ENCODE data around the gene PPP1CB. TPM values are rescaled to one million over a fixed set of nuclear protein-coding genes. Genes with fewer than 3 reads are reported as not detected.

PPP1CB gene
- total and polyA plus RNA-seq, 8 donors, result 72.5 to 458 (median 204) TPM

GRCh38 chr2:28767337-28767736, 15.7 kb downstream of the PPP1CB start:
- H3K4me1 ChIP-seq, result peaks cover 36 to 97% (median 67%) of the 10 kb centered on the region in 4 donors
- H3K36me3 ChIP-seq, result peaks cover 0 to 3% (median 0%) of the 10 kb centered on the region in 4 donors
- no peak for TF ChIP-seq POLR2AphosphoS5 (IDR thresholded peaks at IDR 0.05)
- no peak for TF ChIP-seq POLR2A (IDR thresholded peaks at IDR 0.05)
- TF ChIP-seq, protein P1, sequence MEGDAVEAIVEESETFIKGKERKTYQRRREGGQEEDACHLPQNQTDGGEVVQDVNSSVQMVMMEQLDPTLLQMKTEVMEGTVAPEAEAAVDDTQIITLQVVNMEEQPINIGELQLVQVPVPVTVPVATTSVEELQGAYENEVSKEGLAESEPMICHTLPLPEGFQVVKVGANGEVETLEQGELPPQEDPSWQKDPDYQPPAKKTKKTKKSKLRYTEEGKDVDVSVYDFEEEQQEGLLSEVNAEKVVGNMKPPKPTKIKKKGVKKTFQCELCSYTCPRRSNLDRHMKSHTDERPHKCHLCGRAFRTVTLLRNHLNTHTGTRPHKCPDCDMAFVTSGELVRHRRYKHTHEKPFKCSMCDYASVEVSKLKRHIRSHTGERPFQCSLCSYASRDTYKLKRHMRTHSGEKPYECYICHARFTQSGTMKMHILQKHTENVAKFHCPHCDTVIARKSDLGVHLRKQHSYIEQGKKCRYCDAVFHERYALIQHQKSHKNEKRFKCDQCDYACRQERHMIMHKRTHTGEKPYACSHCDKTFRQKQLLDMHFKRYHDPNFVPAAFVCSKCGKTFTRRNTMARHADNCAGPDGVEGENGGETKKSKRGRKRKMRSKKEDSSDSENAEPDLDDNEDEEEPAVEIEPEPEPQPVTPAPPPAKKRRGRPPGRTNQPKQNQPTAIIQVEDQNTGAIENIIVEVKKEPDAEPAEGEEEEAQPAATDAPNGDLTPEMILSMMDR (IDR thresholded peaks at IDR 0.05), result no peak
- no peak for TF ChIP-seq EP300 (IDR thresholded peaks at IDR 0.05)
- WGBS, 5 donors, result 66 to 86% (median 76%) methylated on average over 3 of the region's 3 CpGs
- no peaks in the 10 kb centered on the region for H3K9me3 ChIP-seq
- no peaks in the 10 kb centered on the region for H3K27me3 ChIP-seq
- intact Hi-C loops (cut with DNase I; ENCODE audit: low total_unique reads), result no loop called here
- no peak overlapping the region for H3K27ac ChIP-seq
- H3K4me3 ChIP-seq, result no peak overlapping the region
- DNase-seq, result no peak

DNA sequence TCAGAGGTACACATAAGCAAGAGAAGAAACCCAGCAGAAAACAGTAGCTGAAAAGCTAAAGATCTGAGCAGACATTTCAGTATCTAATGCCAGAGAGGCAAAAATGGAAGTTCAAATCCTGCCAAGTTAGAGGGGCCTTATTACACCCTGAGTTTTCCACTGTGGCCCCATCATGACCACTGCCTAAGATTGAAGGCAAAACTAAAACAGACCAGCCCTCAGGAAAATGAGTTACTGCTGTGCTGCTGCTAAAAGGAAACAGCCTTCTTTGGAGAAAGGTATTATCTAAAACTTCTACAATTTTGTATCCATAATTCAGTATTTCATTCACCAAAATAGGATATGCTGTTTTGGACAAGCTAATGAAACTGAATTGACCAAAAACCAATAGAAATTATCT, 16.8 kb downstream of the PPP1CB start:
- Histone ChIP-seq H3K36me3 (peaks cover 0 to 3% (median 0%) of the 10 kb centered on the region in 4 donors), H3K4me1 (peaks cover 30 to 95% (median 66%) of the 10 kb centered on the region in 4 donors), H3K9me3 (no peaks in the 10 kb centered on the region), H3K4me3 (no peak overlapping the region), H3K27ac (no peak overlapping the region), H3K27me3 (no peaks in the 10 kb centered on the region)
- TF ChIP-seq POLR2A (IDR thresholded peaks at IDR 0.05) (no peak), EP300 (IDR thresholded peaks at IDR 0.05) (no peak)
- no peak for DNase-seq
- intact Hi-C loops (cut with DNase I; ENCODE audit: low total_unique reads), result no loop called here

DNA sequence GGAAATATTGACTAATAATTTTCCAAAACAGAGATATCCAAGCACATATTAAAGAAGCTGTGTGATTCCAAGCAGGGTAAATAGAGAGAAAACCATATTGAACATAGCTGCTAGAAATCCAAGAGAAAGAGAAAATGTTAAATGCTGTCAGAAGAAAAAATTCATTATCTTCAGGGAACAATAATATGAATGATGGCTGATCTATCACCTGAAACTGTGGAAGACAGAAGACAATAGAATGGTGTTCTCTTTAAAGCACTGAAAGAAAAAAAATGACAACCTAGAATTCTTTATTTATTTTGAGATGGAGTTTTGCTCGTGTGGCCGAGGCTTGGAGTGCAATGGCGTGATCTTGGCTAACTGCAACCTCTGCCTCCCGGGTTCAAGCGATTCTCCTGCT, 17.3 kb downstream of the PPP1CB start:
- Histone ChIP-seq H3K4me1 (peaks cover 30 to 95% (median 65%) of the 10 kb centered on the region in 4 donors), H3K36me3 (no peaks in the 10 kb centered on the region), H3K4me3 (no peak overlapping the region), H3K9me3 (no peaks in the 10 kb centered on the region), H3K27me3 (no peaks in the 10 kb centered on the region), H3K27ac (no peak overlapping the region)
- TF ChIP-seq, protein P1 (IDR thresholded peaks at IDR 0.05), result no peak
- TF ChIP-seq POLR2AphosphoS5 (IDR thresholded peaks at IDR 0.05) (no peak), POLR2A (IDR thresholded peaks at IDR 0.05) (no peak), EP300 (IDR thresholded peaks at IDR 0.05) (no peak)
- intact Hi-C loops (cut with DNase I; ENCODE audit: low total_unique reads), result no loop called here
- no peak for DNase-seq
- 86 to 97% (median 95%) methylated on average over 5 of the region's 5 CpGs for WGBS, 5 donors

GRCh38 chr2:28772351-28772750, 20.7 kb downstream of the PPP1CB start:
- Histone ChIP-seq H3K27ac (no peak overlapping the region), H3K9me3 (no peaks in the 10 kb centered on the region), H3K27me3 (no peaks in the 10 kb centered on the region), H3K4me1 (peaks cover 17 to 95% (median 67%) of the 10 kb centered on the region in 4 donors), H3K4me3 (no peak overlapping the region), H3K36me3 (peaks cover under 1 to 9% (median 6%) of the 10 kb centered on the region in 4 donors)
- DNase-seq, result no peak
- 63 to 84% (median 74%) methylated on average over 2 of the region's 2 CpGs for WGBS, 5 donors
- TF ChIP-seq EP300 (IDR thresholded peaks at IDR 0.05) (no peak), POLR2A (IDR thresholded peaks at IDR 0.05) (no peak), POLR2AphosphoS5 (IDR thresholded peaks at IDR 0.05) (no peak)
- TF ChIP-seq, protein P1 (IDR thresholded peaks at IDR 0.05), result no peak
- intact Hi-C loops (cut with DNase I; ENCODE audit: low total_unique reads), result no loop called here

DNA sequence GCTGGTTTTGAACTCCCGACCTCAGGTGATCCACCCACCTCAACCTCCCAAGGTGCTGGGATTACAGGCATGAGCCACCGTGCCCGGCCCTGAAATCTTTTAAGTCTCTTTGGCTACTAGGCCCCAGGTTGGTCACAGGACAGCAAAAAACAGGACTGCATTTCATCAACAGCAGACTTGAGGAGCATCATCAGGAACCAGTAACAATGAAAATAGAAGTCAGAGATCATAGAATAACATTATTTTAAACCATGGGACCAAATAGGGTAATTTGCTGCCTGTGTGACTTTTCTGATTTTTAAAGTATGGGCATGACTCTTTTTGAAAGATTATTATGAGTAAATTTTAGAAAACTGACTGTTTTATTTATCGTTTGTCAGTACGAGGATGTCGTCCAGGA, 24.8 kb downstream of the PPP1CB start:
- peaks cover 14 to 50% (median 47%) of the 10 kb centered on the region in 4 donors for H3K36me3 ChIP-seq
- TF ChIP-seq EP300 (IDR thresholded peaks at IDR 0.05) (no peak), POLR2AphosphoS5 (IDR thresholded peaks at IDR 0.05) (no peak), POLR2A (IDR thresholded peaks at IDR 0.05) (no peak)
- TF ChIP-seq, protein P1 (IDR thresholded peaks at IDR 0.05), result no peak
- H3K4me3 ChIP-seq, result no peak overlapping the region
- intact Hi-C loops (cut with DNase I; ENCODE audit: low total_unique reads), result no loop called here
- DNase-seq, result no peak
- peak overlapping the region in 1 of 5 donors; percentile 14 for H3K27ac ChIP-seq
- no peaks in the 10 kb centered on the region for H3K9me3 ChIP-seq
- H3K4me1 ChIP-seq, result peaks cover 11 to 80% (median 46%) of the 10 kb centered on the region in 4 donors
- H3K27me3 ChIP-seq, result no peaks in the 10 kb centered on the region
- WGBS, 5 donors, result 71 to 87% (median 84%) methylated on average over 6 of the region's 6 CpGs
